ENCODE measurements around the gene POLRMT.
"Not testable (repeated sequence)": the region's sequence is repeated elsewhere in the genome, so short reads cannot be mapped to it uniquely, and the experiment has no call there.

POLRMT gene

DNA sequence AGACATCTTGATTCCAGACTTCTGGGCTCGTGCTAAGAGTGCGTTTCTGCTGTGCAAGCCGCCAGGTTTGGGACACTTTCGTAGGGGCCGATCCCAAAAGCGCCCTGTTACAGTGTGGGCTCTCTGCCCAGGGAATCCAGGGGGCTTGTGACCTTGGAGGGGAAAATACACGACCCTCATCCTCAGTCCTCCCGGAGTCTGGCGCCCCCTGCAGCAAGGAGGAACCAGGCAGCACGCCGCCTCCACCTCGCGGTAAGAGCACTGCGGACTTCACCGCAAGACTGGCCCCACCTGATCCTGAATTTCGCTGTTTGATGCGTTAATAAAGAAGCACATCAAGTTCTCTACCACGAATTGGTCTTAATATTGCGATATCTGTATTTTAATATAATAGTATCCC lies 5.2 kb downstream of the POLRMT start:
- DNase-seq (ENCODE audit: low spot score), result peak; percentile 18

DNA sequence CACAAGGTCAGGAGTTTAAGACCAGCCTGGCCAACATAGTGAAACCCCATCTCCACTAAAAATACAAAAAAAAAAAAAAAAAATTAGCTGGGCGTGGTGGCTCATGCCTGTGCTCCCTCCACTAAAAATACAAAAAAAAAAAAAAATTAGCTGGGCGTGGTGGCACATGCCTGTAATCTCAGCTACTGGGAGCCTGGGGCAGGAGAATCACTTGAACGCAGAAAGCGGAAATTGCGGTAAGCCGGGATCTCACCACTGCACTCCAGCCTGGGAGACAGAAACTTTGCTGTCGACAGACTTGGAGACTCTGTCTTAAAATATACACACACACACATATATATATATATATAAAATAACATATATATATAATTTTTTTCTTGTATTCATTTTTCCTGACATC lies 6.8 kb downstream of the POLRMT start:
- not testable (repeated sequence) for DNase-seq (ENCODE audit: low spot score)

DNA sequence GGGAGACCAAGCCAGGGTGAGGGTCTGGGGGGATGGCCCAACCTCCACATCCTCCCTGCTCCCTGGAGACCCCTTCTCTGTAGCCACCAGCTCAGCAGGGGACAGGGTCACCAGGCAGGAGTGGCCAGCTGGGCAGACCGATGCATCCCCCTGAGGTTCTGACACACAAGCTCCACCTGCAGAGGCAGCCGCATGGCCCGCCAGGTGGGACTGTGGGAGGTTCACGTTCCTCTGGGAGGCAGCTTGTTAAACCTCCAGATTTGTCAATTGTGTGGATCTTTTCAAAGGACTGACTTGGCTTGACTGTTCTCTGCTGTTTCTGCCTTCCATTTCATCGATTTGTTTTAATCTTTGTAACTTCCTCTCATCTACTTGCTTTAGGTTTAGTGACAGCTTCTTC lies 8.1 kb downstream of the POLRMT start:
- no peak for DNase-seq (ENCODE audit: low spot score)

DNA sequence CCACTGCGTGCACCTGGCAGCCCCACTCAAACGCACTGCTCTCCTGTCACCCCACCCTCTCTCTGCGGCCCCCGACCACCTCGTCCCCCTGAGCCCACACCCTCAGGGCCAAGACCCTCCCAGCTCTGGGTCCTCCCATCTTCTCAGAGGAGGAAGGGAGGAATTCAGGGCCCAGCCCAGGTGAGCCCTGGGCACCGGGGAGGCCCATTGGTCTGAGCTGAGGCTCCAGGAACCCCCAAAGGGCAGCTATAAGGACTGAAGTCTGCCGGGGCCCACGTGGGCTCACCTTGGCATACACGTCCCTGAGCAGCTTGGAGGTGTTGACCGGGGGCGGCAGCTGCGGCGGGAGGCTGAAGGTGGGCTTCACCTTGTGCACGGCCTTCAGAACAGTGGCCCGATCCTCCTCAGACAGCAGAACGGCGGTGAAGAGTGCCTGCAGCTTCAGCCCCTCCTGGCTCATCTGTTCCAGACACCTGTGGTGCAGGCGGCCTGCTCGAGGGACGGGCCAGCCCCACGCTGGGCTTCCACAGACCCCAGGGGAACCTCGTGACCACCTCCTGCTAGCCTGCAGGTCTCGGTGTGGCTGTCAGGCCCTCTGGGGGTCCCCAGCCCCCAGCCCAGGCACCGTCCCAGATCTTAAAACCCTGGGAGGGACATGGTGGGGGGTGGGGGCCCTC lies 8.8 kb downstream of the POLRMT start:
- DNase-seq (ENCODE audit: low spot score), result no peak

DNA sequence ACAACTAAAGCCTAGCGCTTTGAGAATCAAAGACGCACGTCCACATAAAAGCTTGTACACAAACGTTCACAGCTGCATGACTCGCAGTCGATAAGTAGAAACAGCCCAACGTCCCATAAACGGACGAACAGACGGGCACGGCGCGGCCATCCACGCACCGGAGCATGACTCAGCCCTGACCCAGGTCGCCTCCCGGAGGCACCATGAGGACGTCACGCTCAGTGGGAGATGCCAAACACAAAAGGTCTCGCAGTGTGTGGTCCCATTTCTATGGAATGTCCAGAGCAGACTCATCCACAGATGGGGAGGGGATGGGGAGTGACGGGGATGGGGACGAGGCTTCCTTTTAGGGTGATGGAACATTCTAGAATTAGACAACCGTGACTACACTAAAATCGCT lies 9.4 kb downstream of the POLRMT start:
- DNase-seq (ENCODE audit: low spot score), result no peak

DNA sequence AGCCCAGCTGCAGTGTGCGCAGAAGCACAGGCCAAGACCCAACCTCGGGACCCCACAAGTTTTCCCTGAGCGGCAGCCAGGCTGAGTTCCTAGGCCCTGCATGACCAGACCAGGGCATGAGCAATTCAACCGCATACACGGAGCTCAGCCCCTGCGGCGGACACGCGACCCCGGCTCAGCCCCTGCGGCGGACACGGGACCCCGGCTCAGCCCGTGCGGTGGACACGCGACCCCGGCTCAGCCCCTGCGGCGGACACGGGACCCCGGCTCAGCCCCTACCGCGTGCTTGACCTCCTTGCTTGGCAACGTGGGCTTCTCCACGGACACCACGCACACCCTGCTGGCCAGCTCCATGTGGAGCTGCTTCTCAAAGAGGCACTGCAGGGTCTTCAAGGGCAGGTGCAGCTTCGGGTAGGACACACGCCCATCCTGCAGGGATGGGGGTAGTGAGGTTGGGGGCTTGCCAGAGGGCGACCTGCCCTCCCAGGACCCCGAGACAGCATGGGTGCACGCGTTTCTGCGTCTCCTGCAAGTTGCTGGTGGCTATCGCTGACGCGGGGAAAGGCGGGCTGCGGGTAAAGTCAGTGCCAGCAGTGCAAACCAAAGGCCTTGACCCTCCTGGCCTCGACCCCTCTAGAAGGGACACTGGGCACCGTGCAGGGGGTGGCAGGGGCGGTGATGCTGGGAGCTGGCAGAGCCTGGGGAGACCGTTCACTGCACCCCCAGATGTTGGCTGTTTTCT lies 10.0 kb downstream of the POLRMT start:
- no peak for DNase-seq (ENCODE audit: low spot score)

DNA sequence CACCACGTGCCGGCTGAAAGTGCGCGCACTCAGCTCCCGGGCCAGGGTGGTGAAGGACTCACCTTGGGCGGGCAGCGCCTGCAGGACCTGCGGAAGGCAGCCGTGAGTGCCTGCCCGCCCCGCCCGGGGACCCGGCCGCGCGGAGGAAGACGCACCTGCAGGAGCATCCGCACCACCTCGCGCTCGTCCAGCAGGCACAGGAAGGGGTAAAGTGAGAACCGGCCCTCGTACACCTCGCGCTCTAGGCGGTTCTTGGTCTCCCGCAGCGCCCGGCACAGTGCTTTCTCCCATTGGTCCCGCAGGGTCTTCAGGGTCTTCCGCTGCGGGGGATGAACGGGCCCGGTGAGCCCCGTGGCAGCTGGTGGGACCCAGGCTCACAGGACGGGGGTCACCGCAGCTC lies 10.7 kb downstream of the POLRMT start:
- DNase-seq (ENCODE audit: low spot score), result no peak

DNA sequence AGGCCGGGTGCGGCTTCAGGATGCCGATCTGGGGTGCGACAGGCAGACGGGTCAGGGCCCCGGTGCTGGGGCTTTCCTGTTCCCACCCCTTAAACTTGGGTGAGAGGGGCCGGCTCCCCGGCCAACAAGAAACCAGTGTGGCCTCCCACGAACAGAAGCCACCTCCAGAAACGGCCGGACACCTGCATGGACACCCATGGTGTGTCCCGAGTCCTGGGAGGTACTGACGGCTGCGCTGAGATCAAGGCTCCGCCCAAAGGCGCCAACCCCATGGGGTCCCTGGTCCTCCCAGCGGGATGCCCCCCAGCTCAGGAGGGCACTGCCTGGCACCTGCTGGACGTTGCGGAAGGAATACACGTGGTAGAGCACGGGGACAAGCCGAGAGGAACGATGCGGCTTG lies 11.5 kb downstream of the POLRMT start:
- DNase-seq (ENCODE audit: low spot score), result no peak

DNA sequence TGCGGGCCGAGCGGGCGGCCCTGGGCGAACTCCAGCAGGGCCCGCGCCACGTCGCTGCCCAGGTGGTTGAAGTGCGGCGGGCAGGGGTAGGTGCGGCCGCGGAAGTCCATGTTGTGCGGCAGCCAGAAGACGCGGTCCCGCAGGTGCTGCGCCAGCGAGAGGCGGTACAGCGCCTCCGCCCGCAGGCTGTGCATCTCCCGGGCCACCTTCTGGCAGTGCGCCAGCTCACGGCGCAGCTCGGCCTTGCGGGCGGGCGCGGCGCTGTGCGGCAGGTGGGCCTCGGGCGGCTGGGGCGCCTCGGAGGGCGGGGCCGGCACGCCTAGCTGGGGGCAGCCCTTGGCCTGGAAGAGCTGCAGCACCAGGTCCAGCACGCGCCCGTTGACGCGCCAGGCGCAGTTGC lies 12.1 kb downstream of the POLRMT start:
- DNase-seq (ENCODE audit: low spot score), result not testable (repeated sequence)

DNA sequence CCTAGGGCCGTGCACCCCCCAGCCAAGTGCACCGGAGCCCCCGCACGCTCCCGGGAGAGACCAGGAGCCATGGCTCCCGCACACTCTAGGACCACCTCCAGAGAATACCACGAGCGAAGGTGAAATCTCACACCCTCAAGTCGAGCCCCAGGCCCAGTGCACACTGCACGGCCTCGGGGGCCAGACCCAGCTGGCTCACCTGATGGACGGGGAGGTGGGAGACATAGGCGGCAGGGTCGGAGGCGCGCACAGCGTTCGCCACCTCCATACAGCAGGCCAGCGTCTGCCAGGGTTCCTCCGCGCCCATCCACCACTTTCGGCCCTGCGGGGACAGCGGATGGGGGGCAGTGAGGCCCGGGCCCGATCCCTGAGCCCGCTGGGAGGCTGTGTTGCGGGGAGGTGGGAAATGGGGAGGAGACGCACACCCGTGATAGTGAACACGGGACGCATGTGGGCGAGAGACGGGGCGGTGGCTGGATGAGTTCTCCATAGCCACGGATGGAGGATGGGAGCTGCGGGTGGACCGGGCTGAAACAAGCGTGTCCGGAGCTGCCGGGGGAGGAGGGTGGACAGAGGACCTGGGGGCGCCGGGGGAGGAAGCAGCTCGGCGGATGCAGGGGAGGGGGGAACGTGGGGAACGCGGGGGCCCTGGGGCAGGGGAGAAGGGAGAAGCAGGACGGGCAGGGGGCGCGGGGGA lies 13.0 kb downstream of the POLRMT start:
- DNase-seq (ENCODE audit: low spot score), result no peak

DNA sequence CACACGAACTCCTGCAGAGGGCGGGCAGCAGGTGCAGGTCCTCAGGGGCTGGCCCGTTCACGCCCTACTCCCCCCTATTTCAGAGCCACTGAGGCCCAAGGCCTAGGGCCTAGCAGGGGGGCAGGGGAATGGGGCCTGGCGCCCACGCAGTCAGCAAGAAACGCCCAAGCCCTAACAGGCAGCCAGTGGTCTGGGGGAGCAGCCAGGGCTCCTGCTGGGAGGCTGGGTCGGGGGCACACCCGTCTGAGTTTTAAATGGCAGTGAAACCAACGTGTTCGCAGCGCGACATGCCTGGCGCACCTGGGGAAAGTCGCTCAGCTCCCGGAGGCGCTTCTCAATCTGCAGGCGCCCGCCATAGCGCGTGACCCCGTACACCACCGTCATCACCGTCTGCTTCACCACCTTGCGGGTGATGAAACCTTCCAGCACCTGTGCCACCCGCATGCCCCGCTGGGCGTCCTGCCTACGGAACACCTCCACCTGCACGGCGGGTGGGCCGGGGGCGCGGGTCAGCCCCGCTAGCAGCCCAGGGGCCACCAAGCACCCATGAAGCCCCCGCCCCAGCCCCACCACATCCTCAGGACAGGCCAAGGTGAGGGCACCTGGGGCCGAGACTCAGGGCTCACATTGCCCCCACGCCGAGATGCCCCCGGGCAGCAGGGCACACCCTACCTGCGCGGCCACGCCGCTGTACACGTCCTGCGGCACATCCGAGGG lies 13.9 kb downstream of the POLRMT start:
- no peak for DNase-seq (ENCODE audit: low spot score)

DNA sequence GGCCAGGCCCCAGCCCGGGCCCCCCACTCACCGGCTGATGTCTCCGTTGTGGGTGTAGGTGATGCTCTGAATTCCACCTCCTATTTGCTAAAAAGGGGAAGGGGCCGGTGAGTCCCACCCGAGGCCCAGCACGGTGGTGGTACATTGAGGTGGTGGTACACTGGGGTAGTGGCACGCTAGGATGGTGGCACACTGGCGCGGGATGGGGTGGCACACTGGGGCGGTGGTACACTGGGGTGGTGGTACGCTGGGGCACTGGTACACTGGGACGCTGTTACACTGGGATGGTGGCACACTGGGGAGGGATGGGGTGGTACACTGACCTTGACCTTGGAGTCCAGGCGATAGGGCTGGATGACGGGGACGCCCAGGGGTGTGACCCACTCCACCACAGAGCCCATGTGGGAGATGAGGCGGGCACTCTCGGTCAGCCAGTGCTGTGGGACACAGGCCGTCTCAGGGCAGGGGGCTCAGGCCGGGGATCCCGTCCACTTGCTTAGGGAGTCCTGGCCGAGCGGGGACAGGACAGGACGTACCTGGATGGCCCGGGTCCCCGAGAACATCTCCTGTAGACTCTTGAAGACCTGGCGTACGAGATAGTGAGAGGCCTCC lies 14.6 kb downstream of the POLRMT start:
- no peak for DNase-seq (ENCODE audit: low spot score)

DNA sequence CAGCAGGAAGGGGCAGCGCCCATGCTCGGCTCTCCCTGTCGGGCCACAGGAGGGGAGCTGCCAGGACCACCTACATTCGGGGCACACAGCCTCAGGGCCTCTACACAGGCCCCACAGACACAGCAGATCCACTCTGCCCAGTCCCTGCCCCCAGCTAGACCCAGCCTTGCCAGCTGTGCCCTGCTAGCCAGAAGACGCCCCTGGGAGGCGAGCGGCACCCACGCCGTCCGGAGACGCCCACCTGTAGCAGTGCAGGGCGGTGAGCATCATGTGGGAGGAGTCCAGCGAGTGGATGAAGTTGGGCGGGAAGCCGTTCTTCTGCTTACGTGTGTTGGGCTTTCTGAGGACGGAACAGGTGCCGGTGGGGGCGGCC lies 15.1 kb downstream of the POLRMT start:
- no peak for DNase-seq (ENCODE audit: low spot score)

DNA sequence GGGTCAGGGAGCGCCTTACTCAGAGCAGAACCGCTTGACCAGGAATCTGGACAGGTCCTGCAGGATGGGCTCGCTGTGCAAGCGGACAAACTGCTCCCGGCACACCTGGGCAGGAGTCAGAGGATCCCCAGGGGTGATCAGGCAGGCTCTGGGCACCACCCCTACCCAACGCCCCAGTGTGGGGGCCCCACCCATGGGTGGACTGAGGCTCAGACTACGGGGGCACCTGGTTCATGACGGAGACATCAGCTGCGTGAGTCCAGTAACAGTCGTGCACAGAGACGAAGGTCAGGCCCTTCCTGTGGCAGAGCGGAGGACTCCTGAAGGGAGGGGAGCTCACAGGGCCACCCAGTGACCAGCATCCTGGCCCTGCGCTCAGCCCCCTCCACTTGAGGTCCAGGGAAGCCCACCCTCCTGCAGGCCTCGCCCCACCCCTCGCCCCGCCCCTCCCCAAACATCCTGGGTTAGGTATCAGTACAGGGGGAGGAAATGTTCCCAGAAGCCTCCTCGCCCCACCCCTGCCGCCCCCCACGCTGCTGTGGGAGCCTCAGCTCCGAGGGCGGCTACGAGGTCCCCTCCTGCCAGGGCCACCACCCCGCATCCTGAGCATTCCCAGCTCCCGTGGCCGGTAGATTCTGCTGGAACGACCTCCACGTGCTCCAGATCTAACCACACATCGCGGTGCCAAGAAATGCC lies 15.6 kb downstream of the POLRMT start:
- DNase-seq (ENCODE audit: low spot score), result no peak

DNA sequence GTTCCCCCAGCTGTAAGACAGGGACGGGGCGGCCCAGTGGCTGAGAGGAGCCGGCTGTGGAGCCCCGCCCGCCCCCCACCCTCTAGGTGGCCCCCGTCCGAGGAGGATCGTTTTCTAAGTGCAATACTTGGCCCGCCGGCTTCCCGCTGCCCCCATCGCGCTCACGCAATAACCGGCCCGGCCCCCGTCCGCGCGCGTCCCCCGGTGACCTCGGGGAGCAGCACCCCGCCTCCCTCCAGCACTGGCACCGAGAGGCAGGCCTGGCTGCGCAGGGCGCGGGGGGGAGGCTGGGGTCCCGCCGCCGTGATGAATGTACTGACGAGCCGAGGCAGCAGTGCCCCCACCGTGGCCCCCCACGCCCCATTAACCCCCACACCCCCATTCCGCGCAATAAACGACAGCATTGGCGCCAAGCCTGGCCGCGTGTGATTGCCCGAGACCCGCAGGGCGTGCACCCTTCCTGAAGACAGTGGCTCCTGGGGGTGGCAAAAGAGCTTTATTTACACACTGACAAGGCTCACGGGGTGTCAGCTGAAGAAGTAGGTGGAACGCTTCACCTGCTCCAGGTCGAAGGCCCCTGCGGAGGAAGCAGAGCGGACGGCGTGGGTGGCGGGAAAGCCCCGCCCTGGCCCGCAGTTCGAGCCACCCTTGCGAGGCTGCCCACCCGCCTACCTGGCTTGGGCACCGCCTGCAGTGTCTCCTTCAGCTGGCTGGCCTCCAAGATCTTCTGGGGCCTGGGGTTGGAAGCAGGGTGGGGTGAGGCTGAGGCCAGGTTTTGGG lies 16.4 kb downstream of the POLRMT start:
- DNase-seq (ENCODE audit: low spot score), result no peak

DNA sequence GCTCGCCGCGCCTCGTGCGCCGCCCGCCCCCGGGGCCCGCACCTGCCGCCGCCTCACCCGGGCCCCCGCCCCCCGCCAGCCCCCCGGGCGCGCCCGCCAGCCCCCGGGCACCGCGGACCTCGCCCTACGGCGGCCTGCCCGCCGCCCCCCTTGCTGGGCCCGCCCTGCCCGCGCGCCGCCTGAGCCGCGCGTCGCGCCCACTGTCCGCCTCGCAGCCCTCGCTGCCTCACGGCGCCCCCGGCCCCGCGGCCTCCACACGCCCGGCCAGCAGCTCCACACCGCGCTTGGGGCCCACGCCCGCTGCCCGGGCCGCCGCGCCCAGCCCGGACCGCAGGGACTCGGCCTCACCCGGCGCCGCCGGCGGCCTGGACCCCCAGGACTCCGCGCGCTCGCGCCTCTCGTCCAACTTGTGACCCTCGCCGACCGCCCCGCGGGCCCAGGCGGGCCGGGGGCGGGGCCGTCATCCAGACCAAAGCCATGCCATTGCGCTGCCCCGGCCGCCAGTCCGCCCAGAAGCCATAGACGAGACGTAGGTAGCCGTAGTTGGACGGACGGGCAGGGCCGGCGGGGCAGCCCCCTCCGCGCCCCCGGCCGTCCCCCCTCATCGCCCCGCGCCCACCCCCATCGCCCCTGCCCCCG lies 17.2 kb downstream of the POLRMT start:
- DNase-seq (ENCODE audit: low spot score), result no peak

DNA sequence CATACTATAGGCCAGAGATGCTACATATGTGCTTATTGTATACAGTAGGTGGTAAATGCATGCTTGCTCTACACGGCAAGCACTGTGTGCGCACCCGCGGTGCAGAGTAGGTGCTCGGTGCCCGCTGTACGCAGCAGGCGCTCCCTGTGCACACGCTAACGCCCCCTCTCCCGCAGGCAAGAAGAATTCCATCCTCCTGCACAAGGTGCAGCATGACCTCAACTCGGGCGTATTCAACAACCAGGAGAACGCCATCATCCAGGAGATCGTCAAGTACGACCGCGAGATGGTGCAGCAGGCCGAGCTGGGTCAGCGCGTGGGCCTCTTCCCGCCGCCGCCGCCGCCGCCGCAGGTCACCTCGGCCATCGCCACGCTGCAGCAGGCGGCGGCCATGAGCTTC lies 17.7 kb downstream of the POLRMT start:
- no peak for DNase-seq (ENCODE audit: low spot score)

DNA sequence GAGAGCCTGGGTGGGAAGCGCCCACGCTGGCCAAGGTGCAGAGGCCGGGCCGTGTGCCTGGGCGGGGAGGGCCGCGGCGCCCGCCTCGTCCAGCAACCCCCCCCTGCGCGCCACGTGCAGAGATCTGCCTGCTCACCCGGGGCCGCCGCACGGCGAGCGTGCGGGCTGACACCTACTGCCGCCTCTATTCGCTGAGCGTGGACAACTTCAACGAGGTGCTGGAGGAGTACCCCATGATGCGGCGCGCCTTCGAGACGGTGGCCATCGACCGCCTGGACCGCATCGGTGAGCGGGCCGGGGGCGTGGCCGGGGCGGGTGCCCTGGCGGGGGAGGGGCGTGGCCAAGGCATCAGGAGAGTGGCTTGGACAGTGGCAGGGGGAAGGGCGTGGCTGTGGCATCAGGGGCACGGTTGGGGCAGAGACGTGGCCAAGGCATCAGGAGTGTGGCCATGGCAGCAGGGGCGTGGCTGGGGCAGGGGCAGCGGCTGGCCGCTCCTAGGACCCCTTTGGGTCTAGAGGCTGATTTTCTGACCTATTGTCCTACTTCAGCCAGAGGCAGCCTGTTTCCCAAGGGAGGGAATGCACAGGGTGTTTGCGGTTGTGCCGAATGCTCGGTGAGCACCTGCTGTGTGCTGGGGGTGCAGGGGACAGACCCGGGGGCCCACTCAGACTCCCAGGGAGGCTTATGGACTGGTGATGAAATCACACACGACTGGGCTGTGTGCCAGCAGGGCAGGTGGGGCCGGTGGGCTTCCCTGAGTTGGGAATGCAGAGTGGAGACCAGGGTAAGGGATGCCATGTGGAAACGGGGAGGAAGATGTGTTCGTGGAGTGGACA lies 19.4 kb downstream of the POLRMT start:
- no peak for DNase-seq (ENCODE audit: low spot score)

DNA sequence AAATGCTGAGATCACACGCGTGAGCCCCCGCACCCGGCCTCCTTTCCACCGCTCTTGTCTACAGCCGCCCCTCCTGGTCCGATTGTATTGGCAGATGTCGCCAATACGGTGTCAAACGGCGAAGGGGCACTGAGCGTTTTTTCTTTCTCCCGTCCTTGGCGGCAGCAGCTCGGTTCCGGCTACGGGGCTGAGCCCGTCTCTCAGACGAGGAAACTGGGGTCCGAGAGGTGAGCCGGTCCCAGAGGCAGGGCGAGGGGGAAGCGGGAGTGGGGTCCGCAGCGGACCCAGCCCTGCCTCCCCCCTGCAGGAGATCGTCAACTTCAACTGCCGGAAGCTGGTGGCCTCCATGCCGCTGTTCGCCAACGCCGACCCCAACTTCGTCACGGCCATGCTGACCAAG lies 20.4 kb downstream of the POLRMT start:
- no peak for DNase-seq (ENCODE audit: low spot score)

Data from hematopoietic multipotent progenitor cell treated with erythropoietin and hydrocortisone succinate and interleukin-3 and kit ligand, for 17 days (in vitro differentiated cells).